ENCODE measurements around the gene HSPB7. TPM values are rescaled to one million over a fixed set of nuclear protein-coding genes. Genes with fewer than 3 reads are reported as not detected.

Gene HSPB7
- polyA plus RNA-seq, 3 donors = not detected

DNA sequence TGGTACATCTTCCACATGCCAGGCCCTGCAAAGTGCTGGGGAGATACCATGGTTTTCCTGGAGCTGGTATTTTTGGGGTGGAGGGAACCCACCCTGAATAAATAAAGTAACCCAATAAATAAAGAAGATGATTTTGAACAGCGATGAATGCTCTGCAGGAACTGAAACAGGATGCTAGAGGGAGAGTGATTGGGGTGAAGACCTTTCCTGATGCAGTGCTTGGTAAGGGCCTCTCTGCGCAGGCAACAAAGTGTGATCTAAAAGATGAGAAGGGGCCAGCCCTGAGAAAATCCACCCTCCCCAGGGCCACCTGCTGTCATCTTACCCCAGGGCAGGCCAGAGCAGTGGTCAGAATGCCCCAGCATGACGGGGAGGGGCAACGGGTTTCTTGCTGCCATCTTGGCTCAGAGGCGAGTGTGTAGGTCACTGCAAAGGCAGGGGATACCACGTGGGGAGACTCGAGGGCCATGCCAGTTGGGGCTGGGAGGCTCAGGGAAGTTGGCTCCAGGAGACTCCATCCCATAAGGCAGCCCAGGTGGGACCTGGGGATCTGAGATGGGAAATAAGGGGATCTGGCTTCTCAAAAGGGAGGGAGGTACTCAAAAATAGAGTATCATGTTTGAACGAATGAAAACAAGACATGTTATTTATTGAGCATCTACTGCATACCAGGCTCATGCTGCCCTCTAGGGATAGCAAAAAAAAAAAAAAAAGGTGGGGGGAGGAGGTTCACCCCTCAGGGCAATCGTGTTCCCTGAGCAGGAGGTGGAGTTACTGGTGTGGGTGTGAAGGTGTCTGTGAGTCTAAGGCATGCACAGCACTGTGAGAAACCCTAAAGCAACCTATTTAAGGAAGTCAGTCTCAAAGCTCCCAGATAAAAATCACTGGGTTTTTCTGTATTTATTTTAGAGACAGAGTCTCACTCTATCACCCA, 11.0 kb downstream of the HSPB7 start:
- no peaks in the 10 kb centered on the region for H3K36me3 ChIP-seq (replicated peaks in 1 of 2; ENCODE audit: control insufficient read depth in 1 of 2, insufficient read depth in 2 of 2, low read length in 2 of 2)
- Mint-ChIP-seq H3K27me3 (ENCODE audit: low read depth in 3 of 3) (peaks cover 2 to 3% (median 2%) of the 10 kb centered on the region in 3 donors), H3K9me3 (no peaks in the 10 kb centered on the region), H3K36me3 (no peaks in the 10 kb centered on the region), H3K4me1 (no peaks in the 10 kb centered on the region), H3K4me3 (peak overlapping the region in 1 of 2 donors; percentile 4), H3K27ac (peak overlapping the region in 1 of 7 donors; percentile 60)
- no peak overlapping the region for H3K4me2 ChIP-seq (replicated peaks; ENCODE audit: extremely low read depth, low read length, poor library complexity, severe bottlenecking)
- H4K20me1 ChIP-seq (ENCODE audit: insufficient read depth, low read length) = no peaks in the 10 kb centered on the region
- no peak overlapping the region for H2AFZ ChIP-seq (ENCODE audit: insufficient read depth, low read depth, low read length, poor library complexity, severe bottlenecking)
- no peak overlapping the region for H3K27ac ChIP-seq (ENCODE audit: low read depth in 1 of 2, low read length in 2 of 2)
- intact Hi-C loops (cut with micrococcal nuclease) = loop anchor here in 1 of 2 donors (10.0 kb wide), 1 partner anchor 178 kb away; no protein-coding TSS in a partner anchor
- no peak overlapping the region for H3K4me3 ChIP-seq (replicated peaks in 1 of 3; ENCODE audit: low read depth in 2 of 3, low read length in 3 of 3)
- TF ChIP-seq, protein P1, sequence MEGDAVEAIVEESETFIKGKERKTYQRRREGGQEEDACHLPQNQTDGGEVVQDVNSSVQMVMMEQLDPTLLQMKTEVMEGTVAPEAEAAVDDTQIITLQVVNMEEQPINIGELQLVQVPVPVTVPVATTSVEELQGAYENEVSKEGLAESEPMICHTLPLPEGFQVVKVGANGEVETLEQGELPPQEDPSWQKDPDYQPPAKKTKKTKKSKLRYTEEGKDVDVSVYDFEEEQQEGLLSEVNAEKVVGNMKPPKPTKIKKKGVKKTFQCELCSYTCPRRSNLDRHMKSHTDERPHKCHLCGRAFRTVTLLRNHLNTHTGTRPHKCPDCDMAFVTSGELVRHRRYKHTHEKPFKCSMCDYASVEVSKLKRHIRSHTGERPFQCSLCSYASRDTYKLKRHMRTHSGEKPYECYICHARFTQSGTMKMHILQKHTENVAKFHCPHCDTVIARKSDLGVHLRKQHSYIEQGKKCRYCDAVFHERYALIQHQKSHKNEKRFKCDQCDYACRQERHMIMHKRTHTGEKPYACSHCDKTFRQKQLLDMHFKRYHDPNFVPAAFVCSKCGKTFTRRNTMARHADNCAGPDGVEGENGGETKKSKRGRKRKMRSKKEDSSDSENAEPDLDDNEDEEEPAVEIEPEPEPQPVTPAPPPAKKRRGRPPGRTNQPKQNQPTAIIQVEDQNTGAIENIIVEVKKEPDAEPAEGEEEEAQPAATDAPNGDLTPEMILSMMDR (IDR thresholded peaks at IDR 0.05) = no peak
- H3K9me3 ChIP-seq (replicated peaks in 1 of 2; ENCODE audit: control insufficient read depth in 1 of 2, insufficient read depth in 1 of 2, low read length in 2 of 2) = no peaks in the 10 kb centered on the region
- no peak for DNase-seq
- H3K4me1 ChIP-seq (ENCODE audit: control insufficient read depth in 1 of 2, insufficient read depth in 2 of 2, low read length in 2 of 2) = no peaks in the 10 kb centered on the region
- no peak overlapping the region for H3K9ac ChIP-seq (ENCODE audit: insufficient read depth, low read length, poor library complexity, severe bottlenecking)
- 85% methylated on average over 5 of the region's 9 CpGs for WGBS (ENCODE audit: insufficient coverage)
- H3K27me3 ChIP-seq (ENCODE audit: control insufficient read depth in 2 of 2, insufficient read depth in 2 of 2, low read length in 2 of 2) = no peaks in the 10 kb centered on the region
- H3K79me2 ChIP-seq (ENCODE audit: insufficient read depth, low read length) = no peaks in the 10 kb centered on the region

DNA sequence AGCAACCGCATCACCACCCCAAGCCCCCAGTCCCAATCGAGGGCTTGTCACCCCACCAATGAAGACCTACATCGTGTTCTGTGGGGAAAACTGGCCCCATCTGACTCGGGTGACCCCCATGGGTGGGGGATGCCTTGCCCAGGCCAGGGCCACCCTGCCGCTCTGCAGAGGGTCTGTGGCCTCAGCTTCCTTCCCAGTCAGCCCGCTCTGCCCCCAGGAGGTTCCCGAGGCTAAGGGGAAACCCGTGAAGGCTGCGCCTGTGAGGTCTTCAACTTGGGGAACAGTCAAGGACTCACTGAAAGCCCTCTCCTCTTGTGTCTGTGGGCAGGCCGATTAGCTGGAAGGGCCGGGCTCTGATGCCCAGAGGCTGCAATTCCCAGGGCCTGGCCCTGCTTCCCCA, 11.8 kb downstream of the HSPB7 start:
- Histone ChIP-seq H4K20me1 (ENCODE audit: insufficient read depth, low read length) (no peaks in the 10 kb centered on the region), H3K9ac (ENCODE audit: insufficient read depth, low read length, poor library complexity, severe bottlenecking) (no peak overlapping the region), H3K27me3 (ENCODE audit: control insufficient read depth in 2 of 2, insufficient read depth in 2 of 2, low read length in 2 of 2) (no peaks in the 10 kb centered on the region), H3K27ac (ENCODE audit: low read depth in 1 of 2, low read length in 2 of 2) (no peak overlapping the region), H3K4me1 (ENCODE audit: control insufficient read depth in 1 of 2, insufficient read depth in 2 of 2, low read length in 2 of 2) (no peaks in the 10 kb centered on the region), H3K4me2 (replicated peaks; ENCODE audit: extremely low read depth, low read length, poor library complexity, severe bottlenecking) (no peak overlapping the region), H3K36me3 (replicated peaks in 1 of 2; ENCODE audit: control insufficient read depth in 1 of 2, insufficient read depth in 2 of 2, low read length in 2 of 2) (no peaks in the 10 kb centered on the region), H3K79me2 (ENCODE audit: insufficient read depth, low read length) (no peaks in the 10 kb centered on the region), H3K4me3 (replicated peaks in 1 of 3; ENCODE audit: low read depth in 2 of 3, low read length in 3 of 3) (no peak overlapping the region), H2AFZ (ENCODE audit: insufficient read depth, low read depth, low read length, poor library complexity, severe bottlenecking) (no peak overlapping the region), H3K9me3 (replicated peaks in 1 of 2; ENCODE audit: control insufficient read depth in 1 of 2, insufficient read depth in 1 of 2, low read length in 2 of 2) (no peaks in the 10 kb centered on the region)
- TF ChIP-seq, protein P1 (IDR thresholded peaks at IDR 0.05) = no peak
- intact Hi-C loops (cut with micrococcal nuclease) = loop anchor here in 1 of 2 donors (10.0 kb wide), 1 partner anchor 179 kb away; no protein-coding TSS in a partner anchor
- Mint-ChIP-seq H3K36me3 (no peaks in the 10 kb centered on the region), H3K9me3 (no peaks in the 10 kb centered on the region), H3K27ac (peak overlapping the region in 1 of 7 donors; percentile 60), H3K27me3 (ENCODE audit: low read depth in 3 of 3) (peaks cover 2% of the 10 kb centered on the region in 3 donors), H3K4me1 (no peaks in the 10 kb centered on the region), H3K4me3 (no peak overlapping the region)
- 69% methylated on average over 9 of the region's 11 CpGs for WGBS (ENCODE audit: insufficient coverage)
- no peak for DNase-seq
